Measurements from ENCODE around the gene ADNP2.
A peak's percentile ranks its signal among the peaks of the same experiment; 100 is the strongest.
"Not testable (repeated sequence)": the region's sequence is repeated elsewhere in the genome, so short reads cannot be mapped to it uniquely, and the experiment has no call there.

Gene ADNP2

DNA sequence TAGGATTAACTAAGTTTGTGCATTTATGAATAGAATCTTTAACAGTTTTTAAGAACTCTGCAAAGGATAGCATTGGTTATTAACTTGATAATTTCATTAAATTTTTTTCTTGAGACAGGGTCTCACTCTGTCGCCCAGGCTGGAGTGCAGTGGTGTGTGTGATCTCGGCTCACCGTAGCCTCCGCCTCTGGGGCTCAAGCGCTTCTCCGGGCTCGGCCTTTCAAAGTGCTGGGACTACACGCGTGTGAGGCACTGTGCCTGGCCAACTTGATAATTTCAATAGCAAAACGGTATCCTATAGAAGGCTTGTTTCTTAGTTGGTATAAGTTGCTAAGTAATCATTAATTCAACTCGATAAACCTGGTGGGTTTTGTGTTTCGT is 38.0 kb downstream of the ADNP2 start:
- H3K4me3 Mint-ChIP-seq: peak overlapping the region; percentile 82
- DNase-seq (peak; percentile 20), ATAC-seq (peak; percentile 22)
- no peaks in the 10 kb centered on the region for H3K9me3 Mint-ChIP-seq
- peaks cover 3% of the 10 kb centered on the region for H3K36me3 Mint-ChIP-seq (ENCODE audit: low read depth)
- no peak overlapping the region for H3K27ac Mint-ChIP-seq
- peaks cover 19% of the 10 kb centered on the region for H3K4me1 Mint-ChIP-seq
- H3K27me3 Mint-ChIP-seq: peaks cover 11% of the 10 kb centered on the region

- peaks cover 3% of the 10 kb centered on the region for H3K36me3 Mint-ChIP-seq (ENCODE audit: low read depth)
- H3K27ac Mint-ChIP-seq: peak overlapping the region; percentile 76
- peaks cover 12% of the 10 kb centered on the region for H3K27me3 Mint-ChIP-seq
- peak overlapping the region; percentile 82 for H3K4me3 Mint-ChIP-seq
- H3K4me1 Mint-ChIP-seq: peaks cover 19% of the 10 kb centered on the region
- ATAC-seq (peak; percentile 90), DNase-seq (peak; percentile 84)
- no peaks in the 10 kb centered on the region for H3K9me3 Mint-ChIP-seq
These were observed 38.6 kb downstream of the ADNP2 start for GRCh38 chr18:80147418-80148325.

GRCh38 chr18:80148326-80149199 is 39.5 kb downstream of the ADNP2 start:
- Mint-ChIP-seq H3K27me3 (peaks cover 12% of the 10 kb centered on the region), H3K36me3 (ENCODE audit: low read depth) (peaks cover 3% of the 10 kb centered on the region), H3K4me3 (peak overlapping the region; percentile 82), H3K4me1 (peaks cover 19% of the 10 kb centered on the region), H3K9me3 (no peaks in the 10 kb centered on the region), H3K27ac (no peak overlapping the region)
- no peak for DNase-seq
- ATAC-seq: no peak

DNA sequence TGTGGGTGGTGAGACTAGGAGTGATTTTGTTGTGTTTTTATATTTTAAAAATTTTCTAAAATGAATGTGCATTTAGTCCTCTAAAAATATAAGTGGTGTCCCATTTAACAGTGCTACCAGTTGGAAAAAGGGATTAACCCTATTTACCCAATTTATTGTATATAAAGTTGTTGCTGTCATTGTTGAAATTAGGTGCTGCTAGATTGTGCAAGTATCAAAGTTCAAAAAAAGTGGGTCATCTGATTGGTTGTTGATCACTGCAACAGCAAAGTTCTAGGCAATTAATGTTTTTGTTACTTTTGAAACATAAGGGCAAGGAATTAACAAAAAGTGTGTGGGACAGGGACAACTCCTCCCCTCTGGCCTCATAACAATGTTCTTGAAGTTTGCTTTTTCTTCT is 40.6 kb downstream of the ADNP2 start:
- no peak for ATAC-seq
- Mint-ChIP-seq H3K36me3 (ENCODE audit: low read depth) (peaks cover 3% of the 10 kb centered on the region), H3K9me3 (no peaks in the 10 kb centered on the region), H3K27ac (no peak overlapping the region), H3K4me1 (peaks cover 22% of the 10 kb centered on the region), H3K27me3 (peaks cover 12% of the 10 kb centered on the region), H3K4me3 (no peak overlapping the region)
- DNase-seq: no peak

DNA sequence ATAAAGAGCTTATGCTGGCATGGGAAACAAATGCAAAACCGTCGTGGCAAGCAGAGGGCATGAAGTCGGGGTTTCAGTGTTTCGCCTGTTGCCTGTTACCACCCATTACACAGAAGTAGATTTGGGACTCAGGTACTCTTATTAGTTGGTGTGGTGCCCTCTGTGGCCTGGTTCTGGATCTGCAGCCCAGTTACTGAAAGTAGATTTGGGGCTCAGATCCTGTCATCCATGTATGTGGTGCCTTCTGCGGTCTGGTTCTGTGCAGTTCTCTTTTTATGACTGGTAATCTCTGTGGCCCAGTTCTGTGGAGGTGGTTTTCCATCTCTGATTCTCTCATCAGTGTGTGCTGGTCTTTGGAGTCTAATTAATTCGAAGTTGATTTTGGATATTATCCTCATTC is 45.2 kb downstream of the ADNP2 start:
- Mint-ChIP-seq H3K27ac (no peak overlapping the region), H3K4me3 (no peak overlapping the region), H3K9me3 (no peaks in the 10 kb centered on the region), H3K27me3 (peaks cover 12% of the 10 kb centered on the region), H3K36me3 (ENCODE audit: low read depth) (no peaks in the 10 kb centered on the region), H3K4me1 (peaks cover 3% of the 10 kb centered on the region)
- DNase-seq (peak; percentile 23), ATAC-seq (peak; percentile 78)

- Mint-ChIP-seq H3K4me1 (peaks cover 5% of the 10 kb centered on the region), H3K9me3 (no peaks in the 10 kb centered on the region), H3K27ac (no peak overlapping the region), H3K27me3 (peaks cover 23% of the 10 kb centered on the region), H3K36me3 (ENCODE audit: low read depth) (no peaks in the 10 kb centered on the region), H3K4me3 (no peak overlapping the region)
- ATAC-seq (no peak), DNase-seq (peak; percentile 81)
These were observed 48.8 kb downstream of the ADNP2 start for GRCh38 chr18:80157708-80158343.

- Mint-ChIP-seq H3K9me3 (no peaks in the 10 kb centered on the region), H3K27me3 (peaks cover 23% of the 10 kb centered on the region), H3K4me1 (peaks cover 5% of the 10 kb centered on the region), H3K36me3 (ENCODE audit: low read depth) (no peaks in the 10 kb centered on the region), H3K27ac (no peak overlapping the region), H3K4me3 (no peak overlapping the region)
- no peak for DNase-seq
- no peak for ATAC-seq
These were observed 49.3 kb downstream of the ADNP2 start for GRCh38 chr18:80158365-80158764.

DNA sequence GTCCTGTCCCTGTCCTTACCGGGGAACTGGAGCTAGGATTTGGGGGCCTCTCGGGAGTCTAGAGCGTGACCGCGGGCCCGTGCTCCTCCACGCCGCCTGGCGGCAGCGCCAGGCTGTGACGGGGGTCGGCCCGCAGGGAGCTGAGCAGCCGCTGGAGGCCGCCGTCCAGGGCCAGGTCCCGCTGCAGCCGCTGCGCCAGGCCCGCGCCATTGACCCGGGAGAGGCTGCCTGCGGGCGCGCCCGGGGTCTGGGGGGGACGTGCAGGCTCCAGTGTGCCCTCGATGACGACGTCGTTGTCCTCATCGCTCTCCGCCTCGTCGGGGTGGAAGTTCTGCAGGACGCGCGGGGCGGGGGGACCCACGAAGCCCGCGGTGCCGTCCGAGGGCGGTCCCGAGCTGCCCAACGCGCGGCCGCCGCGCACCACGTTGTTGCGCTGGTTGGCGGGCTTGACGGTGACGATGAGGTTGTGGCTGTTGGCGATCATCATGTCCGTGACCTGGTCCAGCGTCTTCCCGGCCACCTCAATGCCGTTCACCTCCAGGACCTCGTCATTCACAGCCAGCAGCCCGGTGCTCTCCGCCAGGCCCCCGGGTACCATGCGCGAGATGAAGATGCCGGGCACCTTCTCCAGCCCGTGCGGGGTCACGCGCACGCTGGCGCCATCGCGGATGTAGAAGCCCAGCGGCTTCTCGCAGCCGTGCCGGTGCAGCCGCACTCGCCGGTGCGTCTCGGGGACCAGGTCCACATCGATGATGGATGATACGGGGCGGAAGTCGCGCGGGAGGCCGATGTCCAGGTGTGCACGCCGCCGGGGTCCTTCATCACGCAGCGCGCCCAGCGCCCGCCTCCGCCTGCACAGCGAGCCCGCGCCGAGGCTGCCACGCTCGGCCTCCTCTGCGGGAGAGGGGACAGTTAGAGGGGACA is 50.9 kb downstream of the ADNP2 start:
- H3K27ac Mint-ChIP-seq: no peak overlapping the region

GRCh38 chr18:80161781-80162417 is 52.8 kb downstream of the ADNP2 start:
- peaks cover 16% of the 10 kb centered on the region for H3K9me3 Mint-ChIP-seq

More for the DNA sequence above, 50.9 kb downstream of the ADNP2 start:
- H3K27me3 Mint-ChIP-seq: peaks cover 25% of the 10 kb centered on the region
- DNase-seq: peak; percentile 69
- H3K36me3 Mint-ChIP-seq (ENCODE audit: low read depth): no peaks in the 10 kb centered on the region
- peaks cover 2% of the 10 kb centered on the region for H3K4me1 Mint-ChIP-seq
- ATAC-seq: peak; percentile 89
- H3K4me3 Mint-ChIP-seq: peak overlapping the region; percentile 43
- H3K9me3 Mint-ChIP-seq: peaks cover 9% of the 10 kb centered on the region

GRCh38 chr18:80163183-80163582 is 54.1 kb downstream of the ADNP2 start:
- Mint-ChIP-seq H3K27ac (no peak overlapping the region), H3K27me3 (peaks cover 23% of the 10 kb centered on the region), H3K4me1 (peaks cover 2% of the 10 kb centered on the region), H3K9me3 (peaks cover 16% of the 10 kb centered on the region), H3K4me3 (no peak overlapping the region), H3K36me3 (ENCODE audit: low read depth) (no peaks in the 10 kb centered on the region)
- ATAC-seq (no peak), DNase-seq (no peak)

More at GRCh38 chr18:80161781-80162417, 52.8 kb downstream of the ADNP2 start:
- H3K27me3 Mint-ChIP-seq: peaks cover 27% of the 10 kb centered on the region
- DNase-seq: no peak
- no peak for ATAC-seq
- H3K4me3 Mint-ChIP-seq: no peak overlapping the region
- H3K27ac Mint-ChIP-seq: no peak overlapping the region
- peaks cover 2% of the 10 kb centered on the region for H3K4me1 Mint-ChIP-seq
- H3K36me3 Mint-ChIP-seq (ENCODE audit: low read depth): no peaks in the 10 kb centered on the region

DNA sequence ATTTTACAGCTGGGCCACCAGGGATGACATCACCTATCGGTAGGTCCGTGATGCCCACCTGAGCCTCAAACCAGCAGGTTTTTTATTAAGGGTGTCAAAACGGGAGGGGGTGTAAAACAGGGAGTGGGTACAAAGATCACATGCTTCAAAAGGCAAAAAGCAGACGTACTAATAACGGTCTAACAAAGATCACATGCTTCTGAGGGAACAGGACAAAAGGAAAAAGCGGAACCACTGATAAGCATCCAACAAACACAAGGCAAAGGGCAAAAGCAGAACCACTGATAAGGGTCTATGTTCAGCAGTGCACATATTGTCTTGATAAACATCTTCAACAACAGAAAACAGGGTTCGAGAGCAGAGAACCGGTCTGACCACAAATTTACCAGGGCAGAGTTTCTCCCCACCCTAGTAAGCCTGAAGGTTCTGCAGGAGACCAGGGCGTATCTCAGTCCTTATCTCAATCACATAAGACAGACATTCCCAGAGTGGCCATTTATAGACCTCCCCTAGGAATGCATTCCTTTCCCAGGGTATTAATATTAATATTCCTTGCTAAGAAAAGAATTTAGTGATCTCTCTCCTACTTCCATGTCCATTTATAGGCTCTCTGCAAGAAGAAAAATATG is 55.8 kb downstream of the ADNP2 start:
- not testable (repeated sequence) for DNase-seq; H3K4me1 Mint-ChIP-seq; ATAC-seq; H3K36me3 Mint-ChIP-seq (ENCODE audit: low read depth); H3K4me3 Mint-ChIP-seq; H3K27ac Mint-ChIP-seq
- peaks cover 23% of the 10 kb centered on the region for H3K27me3 Mint-ChIP-seq
- H3K9me3 Mint-ChIP-seq: peaks cover 16% of the 10 kb centered on the region

- DNase-seq (no peak), ATAC-seq (no peak)
- H3K36me3 Mint-ChIP-seq (ENCODE audit: low read depth): no peaks in the 10 kb centered on the region
- peaks cover 29% of the 10 kb centered on the region for H3K27me3 Mint-ChIP-seq
- H3K4me1 Mint-ChIP-seq: no peaks in the 10 kb centered on the region
- peaks cover 16% of the 10 kb centered on the region for H3K9me3 Mint-ChIP-seq
- no peak overlapping the region for H3K27ac Mint-ChIP-seq
- H3K4me3 Mint-ChIP-seq: no peak overlapping the region
These were observed 57.2 kb downstream of the ADNP2 start for GRCh38 chr18:80166240-80166639.

GRCh38 chr18:80166725-80167124 is 57.7 kb downstream of the ADNP2 start:
- Mint-ChIP-seq H3K4me3 (no peak overlapping the region), H3K9me3 (peaks cover 16% of the 10 kb centered on the region), H3K27me3 (peaks cover 32% of the 10 kb centered on the region), H3K36me3 (ENCODE audit: low read depth) (no peaks in the 10 kb centered on the region), H3K4me1 (no peaks in the 10 kb centered on the region), H3K27ac (no peak overlapping the region)
- DNase-seq (no peak), ATAC-seq (no peak)

All from activated naive CD8-positive, alpha-beta T cell treated with anti-CD3 and anti-CD28 coated beads, Interleukin-2, amount 50 U/mL, for 24 hours (primary cell).